ENCODE results near the gene JPH2.

DNA sequence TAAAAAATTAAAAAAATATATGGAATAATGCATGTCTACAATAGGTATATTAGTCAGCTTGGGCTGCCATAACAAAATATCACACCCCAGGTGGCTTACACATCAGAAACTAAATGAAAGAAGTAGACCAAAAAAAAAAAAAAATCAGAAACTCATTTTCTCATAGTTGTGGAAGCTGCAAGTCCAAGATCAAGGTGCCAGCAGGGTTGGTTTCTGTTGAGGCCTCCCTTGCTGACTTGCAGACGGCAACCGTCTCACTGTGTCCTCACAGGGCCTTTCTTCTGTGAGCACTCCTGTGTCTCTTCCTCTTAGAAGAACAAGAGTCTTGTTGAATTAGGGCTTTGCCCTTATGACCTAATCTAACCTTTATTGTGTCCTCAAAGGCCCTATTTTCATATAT lies 48.7 kb upstream of the JPH2 start:
- TF ChIP-seq CTCF (IDR thresholded peaks at IDR 0.05; ENCODE audit: insufficient read depth, low read length) (no peak), GABPA (IDR thresholded peaks at IDR 0.05; ENCODE audit: low read depth) (no peak), REST (IDR thresholded peaks at IDR 0.05; ENCODE audit: insufficient replicate concordance, low read depth) (no peak)

All from HL-60 (cell line).